H9 (cell line): ENCODE results near the gene ZFP36L1. TPM values are rescaled to one million over a fixed set of nuclear protein-coding genes. Genes with fewer than 3 reads are reported as not detected.

Experiments used
- DNase-seq: peaks from one replicate; pipeline ENCODE4 v3.0.0-alpha.2; 2017
- H2AFZ ChIP-seq: one replicate; pipeline ENCODE4 v1.6.1; 2013; ENCODE audit warnings: mild to moderate bottlenecking, low read length, control low read depth, moderate library complexity
- H2AK5ac ChIP-seq: 2 replicates; pipeline ENCODE4 v1.6.1; 2013; ENCODE audit warnings: low read length, control low read depth, mixed read lengths; ENCODE audit not compliant: insufficient read length
- H2BK120ac ChIP-seq: one replicate; pipeline ENCODE4 v1.6.1; 2013; ENCODE audit warnings: low read depth, mild to moderate bottlenecking, low read length, control low read depth, inconsistent platforms; ENCODE audit not compliant: poor library complexity, severe bottlenecking
- H2BK12ac ChIP-seq: 2 replicates; pipeline ENCODE4 v1.6.1; 2013; ENCODE audit warnings: low read length, control low read depth, mixed read lengths, low read depth; ENCODE audit not compliant: insufficient read length
- H2BK15ac ChIP-seq: 2 replicates; pipeline ENCODE4 v1.6.1; 2013; ENCODE audit warnings: low read depth, low read length, control low read depth
- H2BK20ac ChIP-seq: one replicate; pipeline ENCODE4 v1.6.1; 2013; ENCODE audit warnings: low read depth, mild to moderate bottlenecking, low read length, control low read depth, inconsistent platforms; ENCODE audit not compliant: poor library complexity, severe bottlenecking
- H2BK5ac ChIP-seq: 2 replicates; pipeline ENCODE4 v1.6.1; 2013; ENCODE audit warnings: low read length, control low read depth, mixed read lengths; ENCODE audit not compliant: insufficient read length
- H3K14ac ChIP-seq: 2 replicates; pipeline ENCODE4 v1.6.1; 2013; ENCODE audit warnings: low read length, control low read depth; ENCODE audit not compliant: insufficient read depth
- H3K18ac ChIP-seq: 2 replicates; pipeline ENCODE4 v1.6.1; 2013; ENCODE audit warnings: low read depth, mild to moderate bottlenecking, mixed read lengths, low read length, control low read depth; ENCODE audit not compliant: insufficient read length
- H3K23ac ChIP-seq: 2 replicates; pipeline ENCODE4 v1.6.1; 2013; ENCODE audit warnings: low read length, control low read depth, mixed read lengths, low read depth; ENCODE audit not compliant: insufficient read length
- H3K23me2 ChIP-seq: 2 replicates; pipeline ENCODE4 v1.6.1; 2013; ENCODE audit warnings: low read depth, mild to moderate bottlenecking, mixed read lengths, low read length, control low read depth; ENCODE audit not compliant: insufficient read length, poor library complexity, severe bottlenecking
- H3K27ac ChIP-seq: 2 replicates; pipeline ENCODE4 v1.5.1; 2013; ENCODE audit warnings: low read length, control low read depth, mixed read lengths, low read depth; ENCODE audit not compliant: insufficient read length
- H3K27me3 ChIP-seq: 2 replicates; pipeline ENCODE4 v1.6.1; 2013; ENCODE audit warnings: low read length, control low read depth, inconsistent platforms; ENCODE audit not compliant: insufficient read depth
- H3K4ac ChIP-seq: 2 replicates; pipeline ENCODE4 v1.6.1; 2013; ENCODE audit warnings: low read depth, mild to moderate bottlenecking, control low read depth, inconsistent platforms, low read length, moderate library complexity
- H3K4me1 ChIP-seq: 2 replicates; pipeline ENCODE4 v1.6.1; 2013; ENCODE audit warnings: low read length, control low read depth, inconsistent platforms; ENCODE audit not compliant: insufficient read depth
- H3K4me2 ChIP-seq: 2 replicates; pipeline ENCODE4 v1.6.1; 2013; ENCODE audit warnings: low read length, control low read depth, mixed read lengths; ENCODE audit not compliant: insufficient read length, insufficient read depth
- H3K56ac ChIP-seq: 2 replicates; pipeline ENCODE4 v1.6.1; 2013; ENCODE audit warnings: low read depth, mild to moderate bottlenecking, mixed read lengths, low read length, control low read depth; ENCODE audit not compliant: insufficient read length
- H3K79me1 ChIP-seq: 2 replicates; pipeline ENCODE4 v1.6.1; 2013; ENCODE audit warnings: low read depth, mild to moderate bottlenecking, moderate library complexity, low read length, control low read depth, inconsistent platforms; ENCODE audit not compliant: insufficient read depth, poor library complexity, severe bottlenecking
- H3K79me2 ChIP-seq: 2 replicates; pipeline ENCODE4 v1.6.1; 2013; ENCODE audit warnings: low read length, control low read depth, inconsistent platforms; ENCODE audit not compliant: insufficient read depth
- H3K9ac ChIP-seq: 2 replicates; pipeline ENCODE4 v1.6.1; 2013; ENCODE audit warnings: low read length, control low read depth, mixed read lengths; ENCODE audit not compliant: insufficient read length; ENCODE audit errors: extremely low read depth
- H3K9me3 ChIP-seq: one replicate; pipeline ENCODE4 v1.6.1; 2013; ENCODE audit warnings: low read depth, low read length, inconsistent platforms; ENCODE audit not compliant: control insufficient read depth
- H3T11ph ChIP-seq: one replicate; pipeline ENCODE4 v1.6.1; 2013; ENCODE audit warnings: mild to moderate bottlenecking, low read length, control low read depth, inconsistent platforms
- H4K20me1 ChIP-seq: one replicate; pipeline ENCODE4 v1.6.1; 2013; ENCODE audit not compliant: control insufficient read depth, insufficient read length, insufficient read depth
- H4K5ac ChIP-seq: 2 replicates; pipeline ENCODE4 v1.6.1; 2013; ENCODE audit warnings: low read depth, mild to moderate bottlenecking, mixed read lengths, low read length, control low read depth; ENCODE audit not compliant: insufficient read length
- H4K8ac ChIP-seq: replicated peaks from 2 replicates; pipeline ENCODE4 v1.6.1; 2013; ENCODE audit warnings: low read length, control low read depth, mixed read lengths, low read depth; ENCODE audit not compliant: insufficient read length
- H4K91ac ChIP-seq: 2 replicates; pipeline ENCODE4 v1.6.1; 2013; ENCODE audit warnings: low read depth, mild to moderate bottlenecking, moderate library complexity, mixed read lengths, low read length, control low read depth; ENCODE audit not compliant: insufficient read length
- H3K27ac Mint-ChIP-seq, 3 experiments: 2 replicates in 2 of 3; 3 replicates in 1 of 3; pipeline ENCODE4 v1.8.0; 2020 to 2021; ENCODE audit warnings: mixed read lengths in 3 of 3, mild to moderate bottlenecking in 1 of 3, moderate library complexity in 1 of 3
- H3K27me3 Mint-ChIP-seq: 2 replicates; pipeline ENCODE4 v1.8.0; 2021; ENCODE audit warnings: low read depth, mild to moderate bottlenecking, moderate library complexity, mixed read lengths
- H3K36me3 Mint-ChIP-seq, 3 experiments: 2 replicates in 2 of 3; 3 replicates in 1 of 3; pipeline ENCODE4 v1.8.0; 2020 to 2021; ENCODE audit warnings: low read depth in 3 of 3, mixed read lengths in 3 of 3; ENCODE audit not compliant: insufficient read depth in 1 of 3
- H3K4me1 Mint-ChIP-seq, 2 experiments: 2 replicates each; pipeline ENCODE4 v1.8.0; 2020; ENCODE audit warnings: mixed read lengths in 2 of 2
- H3K4me3 Mint-ChIP-seq, 2 experiments: 2 replicates in 1 of 2; 3 replicates in 1 of 2; pipeline ENCODE4 v1.8.0; 2020 to 2021; ENCODE audit warnings: mild to moderate bottlenecking in 2 of 2, mixed read lengths in 2 of 2, moderate library complexity in 1 of 2
- H3K9me3 Mint-ChIP-seq, 2 experiments: 2 replicates in 1 of 2; 3 replicates in 1 of 2; pipeline ENCODE4 v1.8.0; 2020; ENCODE audit warnings: mild to moderate bottlenecking in 2 of 2, mixed read lengths in 2 of 2, moderate library complexity in 1 of 2
- CTCF ChIP-seq: fragments of 200-600 bp; sonication (generic); conservative IDR thresholded peaks from 3 replicates; pipeline ENCODE4 v1.8.0; 2021; ENCODE audit warnings: antibody characterized with exemption, mild to moderate bottlenecking
- WGBS: extraction: QIAGEN DNeasy Blood & Tissue Kit; methylation state at CpG from one replicate; pipeline ENCODE4 v1.1.7; 2013; ENCODE audit warnings: missing lambda C conversion rate, low lambda C conversion rate, mixed read lengths; ENCODE audit not compliant: insufficient read length; ENCODE audit errors: extremely low coverage; 5-methylcytosine and 5-hydroxymethylcytosine counted together
- total RNA-seq: library from RNA; stranded (reverse); gene quantifications from 2 replicates; pipeline ENCODE4 v1.2.1, GENCODE V29; 2021

Gene ZFP36L1
- total RNA-seq, 1 experiment from 2014 or later, result 109 TPM

DNA sequence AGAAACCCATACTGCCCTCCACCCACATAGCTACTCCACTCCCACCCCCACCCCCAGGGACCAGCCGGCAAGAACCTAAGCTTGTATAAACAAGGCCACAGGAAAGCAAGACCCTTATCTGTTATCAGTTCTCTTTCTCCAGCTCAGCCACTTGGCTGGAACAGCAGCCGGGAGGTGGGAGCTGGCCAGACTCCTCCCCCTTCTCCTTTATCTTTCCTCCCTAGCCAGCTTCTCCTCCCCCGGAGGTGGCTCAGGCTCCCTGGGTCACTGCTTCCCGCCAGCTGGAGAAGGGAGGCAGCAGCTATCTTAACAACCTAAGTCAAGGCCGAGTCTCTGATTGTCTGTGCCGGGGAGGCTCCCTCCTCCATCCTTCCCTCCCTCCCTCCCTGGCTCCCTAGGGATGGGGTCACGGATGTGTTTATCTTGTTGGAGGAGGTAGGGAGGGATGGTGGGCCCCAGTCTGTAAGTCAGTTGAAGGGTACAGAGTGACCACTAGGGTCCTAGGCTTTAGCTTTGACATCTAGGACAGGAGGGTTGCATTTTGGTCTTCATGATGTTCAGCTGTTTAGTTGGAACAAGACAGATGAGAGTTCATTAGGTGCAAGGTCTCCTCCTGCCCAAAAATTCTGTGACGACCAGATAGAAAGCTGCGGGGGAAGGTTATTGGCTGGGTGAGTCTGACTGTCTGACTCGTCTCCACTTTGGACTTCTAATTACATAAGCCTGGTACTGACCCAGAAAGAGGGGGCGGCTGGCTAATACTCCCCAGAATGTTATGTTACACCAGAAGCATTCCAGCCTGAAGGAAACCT is 29.7 kb downstream of the ZFP36L1 start:
- Histone ChIP-seq H3K14ac (no peak overlapping the region), H3K79me1 (no peaks in the 10 kb centered on the region), H3K56ac (no peak overlapping the region), H2BK5ac (no peak overlapping the region), H2BK20ac (no peak overlapping the region), H3K79me2 (no peaks in the 10 kb centered on the region), H2BK15ac (no peak overlapping the region), H2AFZ (no peak overlapping the region), H2BK120ac (no peak overlapping the region), H3K9ac (no peak overlapping the region), H4K5ac (no peak overlapping the region), H3K27me3 (no peaks in the 10 kb centered on the region), H2BK12ac (no peak overlapping the region), H4K8ac (no peak overlapping the region), H4K20me1 (no peaks in the 10 kb centered on the region), H3K23me2 (no peaks in the 10 kb centered on the region), H3K9me3 (no peaks in the 10 kb centered on the region), H3K4me1 (peaks cover 4% of the 10 kb centered on the region; the same call in 1 of the 2 replicates), H2AK5ac (no peak overlapping the region), H3K27ac (no peak overlapping the region), H3T11ph (no peak overlapping the region), H3K23ac (no peak overlapping the region), H4K91ac (no peak overlapping the region), H3K4me2 (no peak overlapping the region), H3K18ac (no peak overlapping the region), H3K4ac (no peak overlapping the region)
- TF ChIP-seq CTCF, result peak; percentile 30; the same call in 2 of the 3 replicates
- Mint-ChIP-seq H3K9me3 (no peaks in the 10 kb centered on the region; a peak in 1 of 5 replicates), H3K27me3 (peaks cover 9% of the 10 kb centered on the region; the same call in 1 of the 2 replicates), H3K27ac (no peak overlapping the region), H3K36me3 (no peaks in the 10 kb centered on the region; a peak in 1 of 7 replicates), H3K4me1 (peaks cover 26 to 40% of the 10 kb centered on the region in 2 experiments), H3K4me3 (no peak overlapping the region)
- DNase-seq, result peak; percentile 75
- no CpG with 5 or more reads among the region's 11 CpGs for WGBS
